HUES48 (cell line): ENCODE data around the gene PAQR4.
"Not testable (repeated sequence)": the region's sequence is repeated elsewhere in the genome, so short reads cannot be mapped to it uniquely, and the experiment has no call there.

Source experiments
- H3K27ac ChIP-seq: one replicate; pipeline ENCODE4 v1.7.0; 2013; ENCODE audit warnings: low read depth, low read length, inconsistent platforms
- H3K27me3 ChIP-seq: 2 replicates; pipeline ENCODE4 v1.6.1; 2013; ENCODE audit warnings: mild to moderate bottlenecking, low read length; ENCODE audit not compliant: control insufficient read depth, insufficient read depth
- H3K36me3 ChIP-seq: 2 replicates; pipeline ENCODE4 v1.6.1; 2013; ENCODE audit warnings: low read length; ENCODE audit not compliant: control insufficient read depth, insufficient read depth
- H3K4me1 ChIP-seq: 2 replicates; pipeline ENCODE4 v1.6.1; 2013; ENCODE audit warnings: mild to moderate bottlenecking, low read length; ENCODE audit not compliant: control insufficient read depth, insufficient read depth
- H3K4me3 ChIP-seq: 2 replicates; pipeline ENCODE4 v1.5.1; 2013; ENCODE audit warnings: mild to moderate bottlenecking, low read depth, low read length
- H3K9ac ChIP-seq: 2 replicates; pipeline ENCODE4 v1.6.1; 2013; ENCODE audit warnings: mild to moderate bottlenecking, low read depth, low read length, moderate library complexity
- H3K9me3 ChIP-seq: 2 replicates; pipeline ENCODE4 v1.6.1; 2013; ENCODE audit warnings: low read length; ENCODE audit not compliant: control insufficient read depth, insufficient read depth

The PAQR4 gene

GRCh38 chr16:2930236-2930635 lies 38.9 kb upstream of the PAQR4 start:
- H3K9me3 ChIP-seq = no peaks in the 10 kb centered on the region
- no peak overlapping the region for H3K4me3 ChIP-seq
- no peak overlapping the region for H3K27ac ChIP-seq
- H3K9ac ChIP-seq = no peak overlapping the region
- H3K27me3 ChIP-seq = no peaks in the 10 kb centered on the region
- no peaks in the 10 kb centered on the region for H3K36me3 ChIP-seq
- H3K4me1 ChIP-seq = peaks cover 3% of the 10 kb centered on the region; the same call in 1 of the 2 replicates

- not testable (repeated sequence) for H3K36me3 ChIP-seq, H3K27ac ChIP-seq, H3K9ac ChIP-seq, H3K4me1 ChIP-seq, H3K4me3 ChIP-seq, H3K27me3 ChIP-seq, H3K9me3 ChIP-seq
Observed at GRCh38 chr16:2931231-2931914, 37.8 kb upstream of the PAQR4 start.

GRCh38 chr16:2933136-2933535 lies 36.0 kb upstream of the PAQR4 start:
- H3K9ac ChIP-seq = no peak overlapping the region
- no peaks in the 10 kb centered on the region for H3K27me3 ChIP-seq
- H3K9me3 ChIP-seq = no peaks in the 10 kb centered on the region
- peaks cover 5% of the 10 kb centered on the region; the same call in 1 of the 2 replicates for H3K36me3 ChIP-seq
- H3K4me1 ChIP-seq = no peaks in the 10 kb centered on the region; the same call in 1 of the 2 replicates
- H3K4me3 ChIP-seq = no peak overlapping the region
- H3K27ac ChIP-seq = no peak overlapping the region

GRCh38 chr16:2933701-2934100 lies 35.4 kb upstream of the PAQR4 start:
- peaks cover 7% of the 10 kb centered on the region; the same call in 1 of the 2 replicates for H3K36me3 ChIP-seq
- H3K27ac ChIP-seq = no peak overlapping the region
- H3K27me3 ChIP-seq = no peaks in the 10 kb centered on the region
- no peaks in the 10 kb centered on the region for H3K9me3 ChIP-seq
- no peaks in the 10 kb centered on the region for H3K4me1 ChIP-seq
- H3K4me3 ChIP-seq = no peak overlapping the region
- no peak overlapping the region for H3K9ac ChIP-seq

- H3K9me3 ChIP-seq = no peaks in the 10 kb centered on the region
- no peaks in the 10 kb centered on the region for H3K27me3 ChIP-seq
- peaks cover 8% of the 10 kb centered on the region; the same call in 1 of the 2 replicates for H3K36me3 ChIP-seq
- H3K4me1 ChIP-seq = no peaks in the 10 kb centered on the region
- H3K4me3 ChIP-seq = no peak overlapping the region
- H3K9ac ChIP-seq = no peak overlapping the region
- H3K27ac ChIP-seq = no peak overlapping the region
Observed at GRCh38 chr16:2934450-2934849, 34.7 kb upstream of the PAQR4 start.

- H3K9ac ChIP-seq = no peak overlapping the region
- H3K4me1 ChIP-seq = no peaks in the 10 kb centered on the region
- H3K27ac ChIP-seq = no peak overlapping the region
- H3K27me3 ChIP-seq = no peaks in the 10 kb centered on the region
- H3K4me3 ChIP-seq = no peak overlapping the region
- H3K9me3 ChIP-seq = no peaks in the 10 kb centered on the region
- peaks cover 20% of the 10 kb centered on the region for H3K36me3 ChIP-seq
Observed at GRCh38 chr16:2936436-2937011, 32.6 kb upstream of the PAQR4 start.

GRCh38 chr16:2937170-2937569 lies 32.0 kb upstream of the PAQR4 start:
- H3K4me1 ChIP-seq = no peaks in the 10 kb centered on the region
- H3K36me3 ChIP-seq = peaks cover 20% of the 10 kb centered on the region
- no peak overlapping the region for H3K4me3 ChIP-seq

GRCh38 chr16:2938206-2938605 lies 30.9 kb upstream of the PAQR4 start:
- peaks cover 20% of the 10 kb centered on the region for H3K36me3 ChIP-seq
- H3K4me3 ChIP-seq = no peak overlapping the region
- no peak overlapping the region for H3K27ac ChIP-seq
- no peaks in the 10 kb centered on the region for H3K27me3 ChIP-seq
- H3K9ac ChIP-seq = no peak overlapping the region
- no peaks in the 10 kb centered on the region for H3K4me1 ChIP-seq
- H3K9me3 ChIP-seq = no peaks in the 10 kb centered on the region

More at GRCh38 chr16:2937170-2937569, 32.0 kb upstream of the PAQR4 start:
- Histone ChIP-seq H3K27ac (no peak overlapping the region), H3K9ac (no peak overlapping the region), H3K9me3 (no peaks in the 10 kb centered on the region), H3K27me3 (no peaks in the 10 kb centered on the region)

- H3K27me3 ChIP-seq = no peaks in the 10 kb centered on the region
- H3K27ac ChIP-seq = no peak overlapping the region
- no peak overlapping the region for H3K4me3 ChIP-seq
- no peaks in the 10 kb centered on the region for H3K4me1 ChIP-seq
- H3K36me3 ChIP-seq = peaks cover 20% of the 10 kb centered on the region
- H3K9ac ChIP-seq = no peak overlapping the region
- no peaks in the 10 kb centered on the region for H3K9me3 ChIP-seq
Observed at GRCh38 chr16:2939968-2940367, 29.2 kb upstream of the PAQR4 start.

- H3K4me1 ChIP-seq = no peaks in the 10 kb centered on the region
- no peaks in the 10 kb centered on the region for H3K9me3 ChIP-seq
- no peaks in the 10 kb centered on the region for H3K27me3 ChIP-seq
- no peak overlapping the region for H3K4me3 ChIP-seq
- H3K9ac ChIP-seq = no peak overlapping the region
- H3K27ac ChIP-seq = no peak overlapping the region
- H3K36me3 ChIP-seq = peaks cover 20% of the 10 kb centered on the region
Observed at GRCh38 chr16:2942045-2942444, 27.1 kb upstream of the PAQR4 start.

- H3K27ac ChIP-seq, H3K4me3 ChIP-seq, H3K4me1 ChIP-seq, H3K9ac ChIP-seq, H3K27me3 ChIP-seq, H3K9me3 ChIP-seq: not testable (repeated sequence)
- peaks cover 12% of the 10 kb centered on the region for H3K36me3 ChIP-seq
Observed at GRCh38 chr16:2943716-2944115, 25.4 kb upstream of the PAQR4 start.
